Activated B cell treated with CpG ODN at 0.5 μM for 24 hours (primary cell): ENCODE measurements around the gene NANOS1. TPM values are rescaled to one million over a fixed set of nuclear protein-coding genes. Genes with fewer than 3 reads are reported as not detected.
A peak's percentile ranks its signal among the peaks of the same experiment; 100 is the strongest.

Source experiments
- ATAC-seq: fragments of 200-7000 bp; cut with Tn5 transposase; one replicate; pipeline ENCODE4 v1.10.0; 2021; ENCODE audit warnings: low read depth, mild to moderate bottlenecking, moderate library complexity
- CTCF ChIA-PET: fragments of 350-600 bp; sonication (Branson Sonifier 250); formaldehyde crosslinking; loops from one replicate; lab custom pipeline; 2021; ENCODE audit warnings: antibody characterized with exemption; lab: Charles Lee
- POLR2A ChIA-PET: fragments of 350-600 bp; sonication (Branson Sonifier 250); formaldehyde crosslinking; loops from one replicate; lab custom pipeline; 2021; ENCODE audit warnings: antibody characterized with exemption; lab: Charles Lee
- DNase-seq: peaks from one replicate; pipeline ENCODE4 v3.0.0; 2022
- H3K27ac Mint-ChIP-seq: one replicate; pipeline ENCODE4 v1.8.0; 2020; ENCODE audit warnings: mixed read lengths
- H3K27me3 Mint-ChIP-seq: one replicate; pipeline ENCODE4 v1.8.0; 2021; ENCODE audit warnings: mixed read lengths
- H3K36me3 Mint-ChIP-seq: one replicate; pipeline ENCODE4 v1.8.0; 2021; ENCODE audit warnings: low read depth, mixed read lengths
- H3K4me1 Mint-ChIP-seq: one replicate; pipeline ENCODE4 v1.8.0; 2021; ENCODE audit warnings: mixed read lengths
- H3K4me3 Mint-ChIP-seq: one replicate; pipeline ENCODE4 v1.8.0; 2020; ENCODE audit warnings: mild to moderate bottlenecking, mixed read lengths
- H3K9me3 Mint-ChIP-seq: one replicate; pipeline ENCODE4 v1.8.0; 2020; ENCODE audit warnings: mixed read lengths
- intact Hi-C: fragments of 100-400 bp; cut with micrococcal nuclease; formaldehyde crosslinking; loops from one replicate; pipeline ENCODE4 v1.15.1; 2024
- total RNA-seq: library from RNA; stranded (reverse); gene quantifications from 2 replicates; pipeline ENCODE4 v1.2.3, GENCODE V29; 2022
- TF ChIP-seq, protein P1 (sequence below): fragments of 200-600 bp; IDR thresholded peaks from one replicate; pipeline ENCODE4 v1.8.0; 2022; ENCODE audit warnings: antibody characterized with exemption, mild to moderate bottlenecking

Gene NANOS1, protein sequence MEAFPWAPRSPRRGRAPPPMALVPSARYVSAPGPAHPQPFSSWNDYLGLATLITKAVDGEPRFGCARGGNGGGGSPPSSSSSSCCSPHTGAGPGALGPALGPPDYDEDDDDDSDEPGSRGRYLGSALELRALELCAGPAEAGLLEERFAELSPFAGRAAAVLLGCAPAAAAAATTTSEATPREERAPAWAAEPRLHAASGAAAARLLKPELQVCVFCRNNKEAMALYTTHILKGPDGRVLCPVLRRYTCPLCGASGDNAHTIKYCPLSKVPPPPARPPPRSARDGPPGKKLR
- total RNA-seq, result 0.15 and 0.33 TPM in 2 replicates

DNA sequence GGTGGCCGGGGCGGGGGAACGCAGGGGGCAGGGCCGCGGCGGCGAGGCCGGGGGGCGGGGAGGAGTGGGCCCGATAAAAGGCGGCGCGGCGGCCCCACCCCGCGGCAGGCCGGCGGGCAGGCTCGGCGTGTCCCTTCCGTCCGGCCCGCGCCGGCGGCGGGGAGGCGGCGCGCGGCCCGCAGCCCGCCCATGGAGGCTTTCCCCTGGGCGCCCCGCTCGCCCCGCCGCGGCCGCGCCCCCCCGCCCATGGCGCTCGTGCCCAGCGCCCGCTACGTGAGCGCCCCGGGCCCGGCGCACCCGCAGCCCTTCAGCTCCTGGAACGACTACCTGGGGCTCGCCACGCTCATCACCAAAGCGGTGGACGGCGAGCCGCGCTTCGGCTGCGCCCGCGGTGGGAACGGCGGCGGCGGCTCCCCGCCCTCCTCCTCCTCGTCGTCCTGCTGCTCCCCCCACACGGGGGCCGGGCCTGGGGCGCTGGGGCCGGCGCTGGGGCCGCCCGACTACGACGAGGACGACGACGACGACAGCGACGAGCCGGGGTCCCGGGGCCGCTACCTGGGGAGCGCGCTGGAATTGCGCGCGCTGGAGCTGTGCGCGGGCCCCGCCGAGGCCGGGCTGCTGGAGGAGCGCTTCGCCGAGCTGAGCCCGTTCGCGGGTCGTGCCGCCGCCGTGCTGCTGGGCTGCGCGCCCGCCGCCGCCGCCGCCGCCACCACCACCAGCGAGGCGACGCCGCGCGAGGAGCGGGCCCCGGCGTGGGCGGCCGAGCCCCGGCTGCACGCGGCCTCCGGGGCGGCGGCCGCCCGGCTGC is at the start of gene NANOS1:
Gene NANOS1, plus strand, starts transcription at position 102 of the 808 bp plus-strand sequence. Its CDS starts 88 bp downstream, at position 190.
- peaks cover 26% of the 10 kb centered on the region for H3K36me3 Mint-ChIP-seq
- intact Hi-C loops, result loop anchor here (1.0 to 10.0 kb wide), 5 partner anchors 50 to 688 kb away; partner anchors contain the start of genes CACUL1, EIF3A, FAM204A and SFXN4
- ChIA-PET POLR2A (interaction anchor here (0.6 to 1.9 kb wide), 2 partner anchors 134 to 275 kb away, joined by 3 to 5 read pairs; partner anchors contain the start of gene CACUL1), CTCF (no interaction called here)
- peaks cover 23% of the 10 kb centered on the region for H3K27me3 Mint-ChIP-seq
- H3K27ac Mint-ChIP-seq, result peak within 1 kb of the TSS; percentile 68
- TF ChIP-seq, protein P1, sequence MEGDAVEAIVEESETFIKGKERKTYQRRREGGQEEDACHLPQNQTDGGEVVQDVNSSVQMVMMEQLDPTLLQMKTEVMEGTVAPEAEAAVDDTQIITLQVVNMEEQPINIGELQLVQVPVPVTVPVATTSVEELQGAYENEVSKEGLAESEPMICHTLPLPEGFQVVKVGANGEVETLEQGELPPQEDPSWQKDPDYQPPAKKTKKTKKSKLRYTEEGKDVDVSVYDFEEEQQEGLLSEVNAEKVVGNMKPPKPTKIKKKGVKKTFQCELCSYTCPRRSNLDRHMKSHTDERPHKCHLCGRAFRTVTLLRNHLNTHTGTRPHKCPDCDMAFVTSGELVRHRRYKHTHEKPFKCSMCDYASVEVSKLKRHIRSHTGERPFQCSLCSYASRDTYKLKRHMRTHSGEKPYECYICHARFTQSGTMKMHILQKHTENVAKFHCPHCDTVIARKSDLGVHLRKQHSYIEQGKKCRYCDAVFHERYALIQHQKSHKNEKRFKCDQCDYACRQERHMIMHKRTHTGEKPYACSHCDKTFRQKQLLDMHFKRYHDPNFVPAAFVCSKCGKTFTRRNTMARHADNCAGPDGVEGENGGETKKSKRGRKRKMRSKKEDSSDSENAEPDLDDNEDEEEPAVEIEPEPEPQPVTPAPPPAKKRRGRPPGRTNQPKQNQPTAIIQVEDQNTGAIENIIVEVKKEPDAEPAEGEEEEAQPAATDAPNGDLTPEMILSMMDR, result no peak
- no peaks in the 10 kb centered on the region for H3K9me3 Mint-ChIP-seq
- ATAC-seq (no peak), DNase-seq (peak; percentile 39)
- peaks cover 22% of the 10 kb centered on the region for H3K4me1 Mint-ChIP-seq
- H3K4me3 Mint-ChIP-seq, result peak within 1 kb of the TSS; percentile 71

DNA sequence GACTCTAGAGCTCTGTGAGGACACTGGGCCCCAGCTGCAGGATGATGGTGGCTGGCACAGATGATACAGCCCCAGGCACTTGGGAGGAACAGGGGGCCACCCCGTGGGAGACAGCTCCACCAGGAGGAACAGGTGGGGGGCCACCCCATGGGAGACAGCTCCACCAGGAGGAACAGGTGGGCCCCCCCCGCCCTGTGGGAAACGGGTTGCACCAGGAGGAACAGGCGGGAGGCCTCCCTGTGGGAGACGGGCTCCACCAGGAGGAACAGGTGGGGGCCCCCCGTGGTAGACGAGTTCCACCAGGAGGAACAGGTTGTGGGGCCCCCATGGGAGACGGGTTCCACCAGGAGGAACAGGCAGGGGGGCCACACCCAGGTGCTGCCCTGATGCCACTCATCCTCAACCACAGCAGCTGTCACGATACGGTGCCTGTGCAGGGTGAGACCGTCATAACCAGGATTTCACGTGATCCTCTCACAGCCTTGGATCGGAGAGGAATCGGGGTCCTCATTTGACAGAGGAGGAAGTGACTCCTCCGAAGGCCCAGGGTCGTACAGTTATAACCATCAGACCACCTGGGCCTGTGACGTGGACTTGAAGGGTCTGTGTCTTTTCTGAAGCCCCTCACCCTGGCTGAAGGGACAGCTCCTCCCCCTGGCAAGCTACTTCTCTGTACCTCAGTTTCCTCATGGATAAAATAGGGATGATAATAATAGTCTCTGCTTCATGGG is 49.2 kb upstream of the NANOS1 start:
- intact Hi-C loops, result no loop called here

DNA sequence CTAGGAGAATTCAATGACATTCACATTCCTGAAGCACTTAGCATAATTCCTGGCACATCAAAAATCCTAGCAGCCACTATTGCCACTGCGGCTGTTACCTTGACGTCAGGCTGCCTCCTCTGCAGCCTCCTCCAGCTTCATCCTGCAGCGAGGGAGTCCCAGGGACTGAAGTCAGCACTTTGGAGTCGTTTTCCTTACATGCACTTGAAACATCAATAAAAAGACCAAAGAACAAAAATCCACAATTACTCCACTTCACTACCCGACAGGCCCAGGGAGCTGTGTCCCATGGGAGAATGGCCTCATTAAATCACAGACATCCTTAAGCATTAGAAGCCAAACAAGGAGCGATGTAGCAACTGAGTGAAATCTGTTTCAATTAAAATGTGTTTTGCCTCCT is 48.6 kb upstream of the NANOS1 start:
- no peaks in the 10 kb centered on the region for H3K4me1 Mint-ChIP-seq
- intact Hi-C loops, result no loop called here
- ChIA-PET CTCF (no interaction called here), POLR2A (no interaction called here)
- H3K27ac Mint-ChIP-seq, result no peak overlapping the region
- no peak for DNase-seq
- peaks cover 22% of the 10 kb centered on the region for H3K27me3 Mint-ChIP-seq
- H3K36me3 Mint-ChIP-seq, result peaks cover 9% of the 10 kb centered on the region
- H3K4me3 Mint-ChIP-seq, result no peak overlapping the region
- ATAC-seq, result no peak
- peaks cover 10% of the 10 kb centered on the region for H3K9me3 Mint-ChIP-seq
- TF ChIP-seq, protein P1, result no peak

More for the DNA sequence above, 49.2 kb upstream of the NANOS1 start:
- CTCF ChIA-PET, result no interaction called here
- no peaks in the 10 kb centered on the region for H3K4me1 Mint-ChIP-seq
- no peak for DNase-seq
- H3K9me3 Mint-ChIP-seq, result peaks cover 8% of the 10 kb centered on the region
- TF ChIP-seq, protein P1, result no peak
- no peak overlapping the region for H3K27ac Mint-ChIP-seq
- peaks cover 6% of the 10 kb centered on the region for H3K36me3 Mint-ChIP-seq
- POLR2A ChIA-PET, result no interaction called here
- no peak overlapping the region for H3K4me3 Mint-ChIP-seq
- no peak for ATAC-seq
- H3K27me3 Mint-ChIP-seq, result peaks cover 25% of the 10 kb centered on the region

DNA sequence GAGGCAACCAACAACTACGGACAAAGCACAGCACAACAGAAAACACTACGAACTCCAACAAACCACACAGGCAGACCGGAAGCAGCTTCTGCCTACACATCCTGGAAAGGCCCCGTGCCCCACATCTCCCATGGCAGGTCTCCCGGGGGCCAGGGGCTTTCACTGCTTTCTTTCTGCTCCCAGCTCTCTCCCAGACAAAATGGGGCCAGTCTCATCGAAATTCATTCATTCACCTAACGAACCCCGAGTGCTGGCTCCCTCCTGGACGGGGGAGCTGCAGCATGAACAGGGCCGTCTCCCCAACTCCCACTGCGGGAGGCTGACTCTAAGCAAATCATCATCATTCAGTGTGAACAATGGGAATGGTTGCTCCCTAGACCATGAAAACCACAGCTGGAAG is 47.6 kb upstream of the NANOS1 start:
- ChIA-PET POLR2A (no interaction called here), CTCF (no interaction called here)
- H3K27ac Mint-ChIP-seq, result no peak overlapping the region
- intact Hi-C loops, result no loop called here
- TF ChIP-seq, protein P1, result no peak
- ATAC-seq (no peak), DNase-seq (no peak)
- H3K36me3 Mint-ChIP-seq, result peaks cover 9% of the 10 kb centered on the region
- H3K27me3 Mint-ChIP-seq, result peaks cover 18% of the 10 kb centered on the region
- H3K4me3 Mint-ChIP-seq, result no peak overlapping the region
- H3K4me1 Mint-ChIP-seq, result peaks cover under 1% of the 10 kb centered on the region
- H3K9me3 Mint-ChIP-seq, result peaks cover 11% of the 10 kb centered on the region
